Breast epithelium (tissue), 4 donors: ENCODE data around the gene CNOT8. TPM values are rescaled to one million over a fixed set of nuclear protein-coding genes. Genes with fewer than 3 reads are reported as not detected.

Source experiments
- DNase-seq, 2 donors: peaks; one replicate each; pipeline ENCODE4 v3.0.0-alpha.2; 2019; ENCODE audit warnings: low spot score in 2 of 2
- H3K27ac ChIP-seq, 2 donors: fragments of 200-600 bp; sonication (generic) in 1 of 2; one replicate each; pipeline ENCODE4 v1.5.1; 2016 to 2019; ENCODE audit warnings: mild to moderate bottlenecking in 1 of 2
- H3K27me3 ChIP-seq, 2 donors: fragments of 200-600 bp; sonication (generic) in 1 of 2; one replicate each; pipeline versions ENCODE4 v1.5.1 to v1.6.0; 2017 to 2019; ENCODE audit warnings: control low read depth in 1 of 2, mild to moderate bottlenecking in 1 of 2
- H3K36me3 ChIP-seq: fragments of 200-600 bp; one replicate; pipeline ENCODE4 v1.5.1; 2019
- H3K4me1 ChIP-seq, 2 donors: fragments of 200-600 bp; sonication (generic); one replicate each; pipeline ENCODE4 v1.5.1; 2016 to 2019; ENCODE audit warnings: control low read depth in 1 of 2
- H3K4me3 ChIP-seq, 3 donors: fragments of 200-600 bp; sonication (generic); 1 replicate in 2 of 3; 2 replicates in 1 of 3; pipeline ENCODE4 v1.5.1; 2016 to 2019; ENCODE audit warnings: mild to moderate bottlenecking in 3 of 3, moderate library complexity in 2 of 3
- H3K9me3 ChIP-seq, 2 donors: fragments of 200-600 bp; sonication (generic) in 1 of 2; one replicate each; pipeline ENCODE4 v1.5.1; 2016 to 2019; ENCODE audit warnings: control low read depth in 1 of 2
- CTCF ChIP-seq, 3 donors: fragments of 450-650 bp; IDR thresholded peaks; one replicate each; pipeline ENCODE4 v1.5.1; 2016 to 2017; ENCODE audit warnings: antibody characterized with exemption in 3 of 3, mild to moderate bottlenecking in 3 of 3, moderate library complexity in 3 of 3
- POLR2A ChIP-seq: fragments of 450-650 bp; IDR thresholded peaks from one replicate; pipeline ENCODE4 v1.6.1; 2016; ENCODE audit warnings: antibody characterized with exemption, mild to moderate bottlenecking, moderate library complexity
- POLR2AphosphoS5 ChIP-seq, 3 donors: sonication (generic); formaldehyde crosslinking; IDR thresholded peaks; one replicate each; pipeline ENCODE4 v1.6.1; 2017; ENCODE audit warnings: antibody characterized with exemption in 3 of 3
- intact Hi-C: fragments of 100-400 bp; cut with DNase I; formaldehyde crosslinking; loops from one replicate; pipeline ENCODE4 v1.15.1; 2023; ENCODE audit warnings: low total_unique reads
- total RNA-seq, 3 donors: library from RNA; depleted of rRNA; stranded (reverse); fragments of >200 nt; gene quantifications; one replicate each; pipeline ENCODE4 v1.1.0, GENCODE V29; 2016

CNOT8 gene
- total RNA-seq, 3 donors from 2014 or later = 78.7 to 180 (median 84.7) TPM

DNA sequence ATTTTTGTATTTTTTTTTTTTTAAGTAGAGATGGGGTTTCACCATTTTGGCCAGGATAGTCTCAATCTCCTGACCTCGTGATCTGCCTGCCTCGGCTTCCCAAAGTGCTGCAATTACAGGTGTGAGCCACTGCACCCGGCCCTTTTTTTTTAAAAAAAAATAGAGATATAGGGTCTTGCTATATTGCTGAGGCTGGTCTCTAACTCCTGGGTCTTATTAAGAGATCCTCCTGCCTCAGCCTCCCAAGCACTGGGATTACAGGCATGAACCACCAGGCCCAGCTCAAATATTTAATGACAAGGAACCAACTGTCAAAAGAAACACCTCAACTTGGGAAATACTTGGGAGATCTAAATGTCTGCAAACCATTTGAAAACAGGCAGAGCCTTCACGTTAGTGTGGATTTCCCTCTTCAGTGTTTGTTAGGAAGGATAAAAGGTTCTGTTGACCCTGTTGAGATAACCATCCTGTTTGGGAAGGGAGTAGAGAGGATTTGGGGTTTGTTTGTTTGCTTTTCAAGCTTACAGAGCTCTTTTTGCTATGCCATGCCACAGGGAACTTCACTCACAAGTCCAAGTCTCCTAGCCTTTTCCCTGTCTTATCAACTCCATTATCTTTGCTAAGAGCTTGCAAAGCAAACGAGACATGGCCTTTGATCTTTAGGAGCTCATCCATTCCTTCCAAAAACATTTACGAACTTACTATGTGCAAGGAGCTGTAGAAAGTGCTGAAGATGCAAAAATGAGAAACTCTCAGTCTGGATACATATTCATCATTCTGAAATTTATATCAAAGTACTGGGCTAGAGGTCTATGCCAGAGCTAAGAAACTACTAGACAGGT lies 15.5 kb upstream of the CNOT8 start:
- no peak for TF ChIP-seq POLR2AphosphoS5 (IDR thresholded peaks at IDR 0.05)
- TF ChIP-seq POLR2A = no peak
- no peak for TF ChIP-seq CTCF (IDR thresholded peaks at IDR 0.05)
- Histone ChIP-seq H3K36me3 (no peaks in the 10 kb centered on the region), H3K27me3 (no peaks in the 10 kb centered on the region), H3K9me3 (no peaks in the 10 kb centered on the region), H3K4me3 (no peak overlapping the region), H3K4me1 (peaks cover 0 to under 1% of the 10 kb centered on the region in 2 donors), H3K27ac (no peak overlapping the region)
- intact Hi-C loops = no loop called here
- DNase-seq = no peak

- Histone ChIP-seq H3K27me3 (no peaks in the 10 kb centered on the region), H3K9me3 (no peaks in the 10 kb centered on the region), H3K4me1 (peaks cover 4% of the 10 kb centered on the region in 2 donors), H3K27ac (peak overlapping the region in 1 of 2 donors; percentile 17), H3K36me3 (no peaks in the 10 kb centered on the region), H3K4me3 (no peak overlapping the region)
- intact Hi-C loops = no loop called here
- TF ChIP-seq POLR2AphosphoS5 (IDR thresholded peaks at IDR 0.05) (peak in 1 of 3 donors; percentile 25), CTCF (IDR thresholded peaks at IDR 0.05) (no peak)
- no peak for DNase-seq
Observed at GRCh38 chr5:154844809-154845208, 13.6 kb upstream of the CNOT8 start.

DNA sequence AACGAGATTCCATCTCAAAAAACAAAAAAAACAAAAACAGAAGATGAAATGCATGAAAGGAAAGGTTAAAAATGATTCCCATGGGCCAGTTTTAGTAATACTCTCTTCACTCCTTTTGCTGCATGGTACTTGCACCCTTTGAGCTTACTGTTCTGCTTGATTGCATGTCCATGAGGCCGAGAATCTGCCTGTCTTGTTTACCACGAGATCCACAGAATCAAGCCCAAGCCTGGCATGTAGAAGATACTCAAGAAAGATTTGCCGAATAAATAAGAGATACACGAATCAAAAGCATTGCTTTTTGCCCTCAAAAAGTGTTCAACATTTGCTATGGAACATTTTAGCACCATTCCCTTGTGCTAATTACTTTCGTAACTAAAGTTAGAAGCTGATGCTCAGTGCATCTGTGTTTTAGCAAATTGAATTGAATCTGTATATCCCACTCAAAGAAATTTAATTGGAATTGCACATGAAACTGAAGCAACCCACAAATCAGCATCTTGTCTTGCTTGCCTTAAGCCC lies 9.1 kb upstream of the CNOT8 start:
- DNase-seq = no peak
- intact Hi-C loops = no loop called here
- Histone ChIP-seq H3K4me1 (peaks cover 4% of the 10 kb centered on the region in 2 donors), H3K9me3 (no peaks in the 10 kb centered on the region), H3K27me3 (no peaks in the 10 kb centered on the region), H3K27ac (peak overlapping the region; percentile 85 to 86), H3K4me3 (peak overlapping the region; percentile 62 to 66 (median 66)), H3K36me3 (no peaks in the 10 kb centered on the region)
- TF ChIP-seq CTCF (IDR thresholded peaks at IDR 0.05) (no peak), POLR2AphosphoS5 (IDR thresholded peaks at IDR 0.05) (no peak), POLR2A (no peak)

DNA sequence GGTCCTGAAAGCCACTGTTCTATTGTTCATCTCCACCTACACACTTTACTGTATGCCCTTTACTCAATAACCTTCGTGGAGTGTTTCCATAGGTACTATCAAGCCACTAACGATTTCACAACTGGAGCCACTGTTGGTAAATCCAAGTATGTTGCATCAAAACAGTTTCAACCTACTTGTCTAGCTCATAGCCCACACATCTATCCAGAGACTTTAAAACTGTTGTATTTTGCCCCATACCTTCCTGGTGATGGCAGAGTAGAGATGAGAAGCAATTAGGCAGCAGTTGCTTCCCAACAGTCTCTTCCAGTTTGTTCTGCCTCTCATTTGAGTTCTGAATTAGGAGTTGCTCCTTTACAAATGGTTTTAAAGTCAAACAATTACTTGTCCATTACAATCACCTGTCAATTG lies 8.6 kb upstream of the CNOT8 start:
- no peak for TF ChIP-seq POLR2AphosphoS5 (IDR thresholded peaks at IDR 0.05)
- TF ChIP-seq POLR2A = no peak
- no peak for TF ChIP-seq CTCF (IDR thresholded peaks at IDR 0.05)
- intact Hi-C loops = no loop called here
- Histone ChIP-seq H3K27me3 (no peaks in the 10 kb centered on the region), H3K27ac (peak overlapping the region; percentile 85 to 86), H3K36me3 (no peaks in the 10 kb centered on the region), H3K4me1 (peaks cover 4% of the 10 kb centered on the region in 2 donors), H3K9me3 (no peaks in the 10 kb centered on the region), H3K4me3 (peak overlapping the region; percentile 62 to 66 (median 66))
- DNase-seq = no peak
